HS-27A (cell line): Measurements from ENCODE around the gene EPHB3.

Experiments
- DNase-seq: peaks from one replicate; pipeline ENCODE4 v3.0.0-alpha.2; 2012; ENCODE audit warnings: low read depth, missing footprints

The EPHB3 gene

GRCh38 chr3:184564685-184565385 lies 3.2 kb downstream of the EPHB3 start:
- no peak for DNase-seq

- DNase-seq: no peak
Observed at GRCh38 chr3:184565421-184566211, 4.0 kb downstream of the EPHB3 start.

GRCh38 chr3:184566441-184567414 lies 5.1 kb downstream of the EPHB3 start:
- no peak for DNase-seq

GRCh38 chr3:184567946-184568559 lies 6.5 kb downstream of the EPHB3 start:
- no peak for DNase-seq

GRCh38 chr3:184568560-184568923 lies 7.0 kb downstream of the EPHB3 start:
- DNase-seq: no peak

- DNase-seq: peak; percentile 67
Observed at GRCh38 chr3:184568924-184569829, 7.6 kb downstream of the EPHB3 start.

GRCh38 chr3:184570035-184570434 lies 8.4 kb downstream of the EPHB3 start:
- DNase-seq: no peak

- DNase-seq: no peak
Observed at GRCh38 chr3:184570489-184570888, 8.9 kb downstream of the EPHB3 start.

GRCh38 chr3:184571750-184572377 lies 10.3 kb downstream of the EPHB3 start:
- DNase-seq: no peak

GRCh38 chr3:184572633-184573270 lies 11.2 kb downstream of the EPHB3 start:
- no peak for DNase-seq

GRCh38 chr3:184574515-184575417 lies 13.2 kb downstream of the EPHB3 start:
- DNase-seq: no peak

- no peak for DNase-seq
Observed at GRCh38 chr3:184575701-184576100, 14.1 kb downstream of the EPHB3 start.

GRCh38 chr3:184576457-184577240 lies 15.1 kb downstream of the EPHB3 start:
- DNase-seq: no peak

- no peak for DNase-seq
Observed at GRCh38 chr3:184577546-184577945, 16.0 kb downstream of the EPHB3 start.

- DNase-seq: no peak
Observed at GRCh38 chr3:184578218-184578617, 16.6 kb downstream of the EPHB3 start.

GRCh38 chr3:184578822-184579221 lies 17.2 kb downstream of the EPHB3 start:
- DNase-seq: no peak

GRCh38 chr3:184579513-184579912 lies 17.9 kb downstream of the EPHB3 start:
- DNase-seq: no peak

GRCh38 chr3:184580376-184580775 lies 18.8 kb downstream of the EPHB3 start:
- DNase-seq: no peak
